HG03159 (cell line): Measurements from ENCODE around the gene NT5C1B.
"Not testable (repeated sequence)": the region's sequence is repeated elsewhere in the genome, so short reads cannot be mapped to it uniquely, and the experiment has no call there.

ENCODE experiments used
- ATAC-seq: cut with Tn5 transposase; IDR thresholded peaks from one replicate; pipeline ENCODE4 v1.9.1; 2021; ENCODE audit warnings: mild to moderate bottlenecking, moderate library complexity; ENCODE audit not compliant: unreplicated experiment

NT5C1B gene

GRCh38 chr2:18589354-18589753, at the start of gene NT5C1B:
NT5C1B (minus strand) TSS chr2:18589569; CDS start chr2:18589468, 101 bp downstream.
- no peak for ATAC-seq

GRCh38 chr2:18637196-18637595, 47.8 kb upstream of the NT5C1B start:
- ATAC-seq = no peak

- ATAC-seq = not testable (repeated sequence)
These were observed 43.3 kb upstream of the NT5C1B start for GRCh38 chr2:18632699-18633098.

GRCh38 chr2:18630941-18631340, 41.6 kb upstream of the NT5C1B start:
- no peak for ATAC-seq

GRCh38 chr2:18630541-18630940, 41.2 kb upstream of the NT5C1B start:
- ATAC-seq = no peak

DNA sequence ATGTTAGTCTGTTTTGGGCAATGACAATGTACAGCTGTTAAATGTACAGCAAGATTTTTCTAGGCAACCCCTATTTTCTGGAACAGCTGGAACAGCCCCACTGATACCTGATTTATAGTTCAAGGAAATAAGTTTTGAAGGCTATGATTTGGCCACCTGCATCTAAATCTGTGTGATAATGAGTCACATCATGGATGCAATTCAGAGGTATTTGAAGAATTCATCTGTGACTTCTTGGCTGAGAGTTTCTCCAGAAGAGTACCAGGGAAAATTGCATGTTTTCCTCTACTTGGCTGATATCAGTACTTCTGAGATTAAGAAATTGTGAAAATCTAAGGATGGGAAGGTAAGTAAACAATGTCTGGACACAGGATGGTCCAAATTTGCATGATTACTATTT, 40.7 kb upstream of the NT5C1B start:
- no peak for ATAC-seq

- ATAC-seq = no peak
These were observed 37.7 kb upstream of the NT5C1B start for GRCh38 chr2:18626958-18627650.

GRCh38 chr2:18626256-18626668, 36.9 kb upstream of the NT5C1B start:
- ATAC-seq = no peak

GRCh38 chr2:18625563-18625962, 36.2 kb upstream of the NT5C1B start:
- ATAC-seq = no peak

DNA sequence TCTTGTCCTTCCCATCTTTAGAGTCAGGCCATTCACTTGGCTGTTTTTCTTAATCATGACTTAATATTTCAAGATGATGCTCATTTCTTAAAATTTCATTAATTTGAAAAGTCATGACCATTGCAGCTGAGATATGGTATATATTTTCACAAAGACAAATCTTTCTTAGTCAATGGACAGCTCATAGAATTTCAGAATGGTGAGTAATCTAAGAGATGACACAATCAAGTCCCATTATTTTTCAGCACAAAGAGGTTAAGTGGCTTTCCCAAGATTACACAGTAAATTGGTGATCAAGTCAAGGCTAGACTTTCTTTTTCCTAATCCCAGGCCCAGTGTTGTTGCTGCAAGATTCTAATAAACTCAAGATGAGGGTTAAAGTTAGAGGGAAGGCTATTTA, 34.4 kb upstream of the NT5C1B start:
- ATAC-seq = no peak

DNA sequence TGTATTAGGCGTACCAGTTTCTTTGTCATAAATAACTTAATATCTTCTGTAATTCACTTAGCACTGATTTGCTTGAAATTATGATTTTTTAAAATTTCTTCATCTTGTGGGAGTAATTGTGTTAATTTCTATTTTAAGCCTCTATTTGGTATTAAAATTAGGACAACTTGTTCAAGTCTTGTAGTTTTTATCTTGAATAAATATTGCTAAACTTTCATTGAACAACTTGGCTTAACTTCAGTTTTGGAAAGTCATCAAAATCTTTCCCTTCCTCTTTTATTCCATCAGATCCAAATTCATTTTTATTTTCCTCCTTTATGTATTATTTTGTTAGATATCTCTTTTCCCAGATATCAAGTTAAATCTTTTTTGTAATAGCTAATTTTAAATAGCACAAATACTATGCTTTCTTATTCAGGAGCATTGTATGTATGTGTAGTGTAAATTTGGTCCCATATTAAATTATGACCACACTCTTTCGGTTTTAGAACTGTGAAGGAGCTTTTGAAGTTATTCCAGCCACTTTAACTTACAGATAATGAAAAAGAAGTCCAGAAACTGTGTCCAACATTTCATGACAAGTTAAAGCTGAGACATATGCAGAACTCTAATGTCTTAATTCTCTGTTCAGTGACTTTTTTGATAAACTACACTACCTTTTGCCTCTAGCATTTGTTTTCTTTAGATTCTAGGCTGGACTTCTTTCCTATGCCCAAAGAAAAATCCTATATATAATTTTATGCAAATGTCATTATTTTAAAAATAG, 31.7 kb upstream of the NT5C1B start:
- ATAC-seq = no peak

DNA sequence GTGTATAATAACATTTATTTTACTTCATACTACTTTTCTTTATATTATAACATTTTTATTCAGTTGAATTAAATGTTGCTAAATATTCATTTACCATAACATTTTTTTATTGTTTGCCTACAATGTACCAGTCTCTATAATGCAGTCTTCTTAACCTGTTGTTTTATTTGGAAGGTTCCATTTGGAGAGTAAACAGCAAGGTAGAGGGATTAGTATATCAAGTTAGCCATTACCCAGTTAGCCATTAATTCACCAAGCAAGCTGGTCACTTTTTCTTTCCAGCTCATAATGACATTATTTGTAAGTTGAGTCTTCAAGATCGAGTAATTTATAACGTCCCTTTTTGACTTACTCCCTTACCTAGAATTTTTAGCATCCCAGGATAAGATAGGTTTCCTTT, 29.7 kb upstream of the NT5C1B start:
- no peak for ATAC-seq

- no peak for ATAC-seq
These were observed 24.7 kb upstream of the NT5C1B start for GRCh38 chr2:18614041-18614440.

GRCh38 chr2:18612133-18612532, 22.8 kb upstream of the NT5C1B start:
- no peak for ATAC-seq

GRCh38 chr2:18611604-18612003, 22.2 kb upstream of the NT5C1B start:
- ATAC-seq = no peak

DNA sequence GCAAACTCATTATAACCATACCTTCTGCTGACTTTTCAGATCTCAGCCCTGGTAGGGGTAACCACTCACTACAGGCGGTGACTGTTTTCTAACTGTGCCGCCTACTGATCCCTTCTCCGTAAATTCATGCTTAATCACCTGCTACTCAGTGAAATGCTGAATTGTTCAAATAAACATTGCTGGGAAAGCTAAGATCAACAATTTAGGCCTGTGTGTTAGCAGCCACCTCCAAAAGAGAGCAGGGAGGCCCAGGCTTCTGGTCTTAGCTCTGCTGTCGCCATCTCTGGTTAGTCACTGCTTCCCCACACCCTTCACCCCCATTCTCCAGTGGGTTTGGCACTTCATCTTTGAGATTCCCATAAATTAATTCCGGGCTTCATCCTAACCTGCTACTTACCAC, 21.8 kb upstream of the NT5C1B start:
- no peak for ATAC-seq

GRCh38 chr2:18610651-18611050, 21.3 kb upstream of the NT5C1B start:
- ATAC-seq = no peak

GRCh38 chr2:18610090-18610489, 20.7 kb upstream of the NT5C1B start:
- no peak for ATAC-seq

DNA sequence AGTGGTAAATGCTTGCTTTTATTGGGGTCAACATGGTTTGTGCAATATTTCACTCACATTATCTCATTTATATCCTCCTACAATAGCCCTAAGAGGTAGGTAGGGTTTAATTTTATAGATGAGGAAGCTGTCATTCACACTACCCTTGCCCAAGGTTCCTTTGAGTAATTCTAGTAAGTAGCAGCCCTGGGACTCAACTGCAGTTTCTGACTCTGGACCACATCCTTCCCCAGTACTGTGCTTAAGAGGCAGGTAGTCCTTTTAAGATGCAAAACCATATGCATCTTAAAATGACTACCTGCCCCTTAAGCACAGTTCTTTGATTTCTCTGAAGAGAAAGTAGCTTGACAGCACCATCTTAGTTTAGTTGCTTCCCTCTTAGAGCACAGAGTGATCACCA, 15.7 kb upstream of the NT5C1B start:
- ATAC-seq = peak; percentile 57

- ATAC-seq = no peak
These were observed 15.1 kb upstream of the NT5C1B start for GRCh38 chr2:18604531-18604885.

DNA sequence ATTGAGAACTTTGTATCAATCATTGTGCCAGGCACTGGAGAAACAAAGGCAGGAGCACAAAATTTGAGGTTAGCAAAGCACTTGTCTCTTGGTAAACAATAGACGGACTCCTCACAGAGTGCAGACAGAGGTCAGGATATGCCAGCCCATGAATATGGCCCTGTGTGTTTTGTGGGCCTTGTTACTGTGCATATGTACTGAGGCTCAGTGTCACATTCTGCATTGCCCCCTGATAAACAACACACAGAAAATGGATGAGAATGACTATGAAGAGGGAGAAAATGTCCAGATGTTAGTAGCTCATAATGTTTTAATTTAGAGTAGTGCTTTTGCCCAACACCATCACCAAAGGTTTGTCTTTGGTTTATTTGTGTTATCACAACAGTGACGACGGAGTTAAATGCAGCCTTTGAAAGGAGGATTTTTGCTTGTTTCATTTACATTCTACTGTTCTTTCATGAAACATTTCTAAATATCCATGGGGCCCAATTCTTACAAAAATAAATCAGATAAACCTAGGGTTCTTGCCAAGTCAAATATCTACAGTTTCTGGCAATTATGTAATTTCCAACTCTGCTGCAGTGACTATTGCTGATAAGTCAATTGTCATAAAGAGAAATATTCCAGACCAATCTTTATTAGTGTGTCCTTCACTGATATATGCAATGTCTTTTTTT, 14.6 kb upstream of the NT5C1B start:
- no peak for ATAC-seq

DNA sequence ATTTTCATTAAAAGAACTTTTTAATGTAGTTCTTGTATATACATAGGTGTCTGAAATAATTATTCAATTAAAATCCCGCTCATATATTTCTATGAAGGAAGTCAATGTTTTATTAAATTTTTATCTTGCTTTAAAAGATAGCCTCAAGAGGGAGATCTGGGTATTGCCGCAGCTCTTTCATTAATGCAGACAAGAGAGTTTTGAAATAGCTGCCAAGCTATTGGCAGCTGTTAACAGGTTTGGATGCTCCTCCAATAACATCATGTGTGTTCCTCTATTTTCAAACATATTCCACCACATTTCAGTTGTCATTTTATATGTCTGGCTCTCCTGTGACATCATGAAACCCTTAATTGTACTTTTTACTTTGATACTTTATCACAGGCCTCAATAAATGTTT, 12.9 kb upstream of the NT5C1B start:
- ATAC-seq = no peak
